Pancreas (tissue), 10 donors: ENCODE results near the gene SYNE4. TPM values are rescaled to one million over a fixed set of nuclear protein-coding genes. Genes with fewer than 3 reads are reported as not detected.

ENCODE experiments used
- ATAC-seq, 4 donors: fragments of 200-7000 bp; cut with Tn5 transposase; one replicate each; pipeline versions ENCODE4 v1.8.0 to v1.9.1; 2020; ENCODE audit warnings: mild to moderate bottlenecking in 4 of 4, moderate library complexity in 4 of 4
- DNase-seq, 6 donors: peaks; one replicate each; pipeline ENCODE4 v3.0.0-alpha.2; 2020
- FAIRE-seq: peaks from 2 replicates; lab custom pipeline; 2012; peaks lifted over from hg19 to GRCh38; lab: Jason Lieb, UNC
- H3K27ac ChIP-seq, 4 donors: fragments of 200-600 bp; sonication (generic); 1 replicate in 3 of 4; 2 replicates in 1 of 4; pipeline versions ENCODE4 v1.5.0 to v1.8.0; 2020
- H3K27me3 ChIP-seq, 4 donors: fragments of 200-600 bp; one replicate each; pipeline ENCODE4 v1.8.0; 2021
- H3K36me3 ChIP-seq, 3 donors: fragments of 200-600 bp; sonication (generic) in 1 of 3; one replicate each; pipeline versions ENCODE4 v1.5.0 to v1.8.0; 2020 to 2021
- H3K4me1 ChIP-seq, 3 donors: fragments of 200-600 bp; one replicate each; pipeline ENCODE4 v1.8.0; 2021
- H3K4me3 ChIP-seq, 4 donors: fragments of 200-600 bp; sonication (generic) in 2 of 4; one replicate each; pipeline versions ENCODE4 v1.5.0 to v1.8.0; 2020 to 2021
- H3K9me3 ChIP-seq, 4 donors: fragments of 200-600 bp; one replicate each; pipeline ENCODE4 v1.8.0; 2021
- CTCF ChIP-seq, 4 donors: fragments of 200-600 bp; sonication (generic) in 3 of 4; IDR thresholded peaks; one replicate each; pipeline versions ENCODE4 v1.5.0 to v1.8.0; 2021; ENCODE audit warnings: antibody characterized with exemption in 4 of 4
- WGBS, 2 donors: extraction: QIAGEN DNeasy Blood & Tissue Kit; methylation state at CpG; one replicate each; pipeline ENCODE4 v1.1.7; 2013; 5-methylcytosine and 5-hydroxymethylcytosine counted together
- intact Hi-C, 3 donors: fragments of 100-400 bp; cut with DNase I; formaldehyde crosslinking; loops; one replicate each; pipeline versions ENCODE4 v1.11.1 to v1.14.2; 2022
- polyA plus RNA-seq, 2 donors: library from polyadenylated mRNA; stranded (reverse); fragments of 200-250 nt; gene quantifications; one replicate each; pipeline ENCODE4 v1.2.3, GENCODE V29; 2013
- total RNA-seq, 6 donors: library from RNA; stranded (reverse); fragmentation: NEBNext Ultra II Directional in 4 of 6; extraction: Animal tissue kit (Norgen Biotek cat#: 25700) in 4 of 6; gene quantifications; one replicate each; pipeline versions ENCODE4 v1.2.1 to v1.2.4, GENCODE V29; 2021 to 2023
- donor health status: healthy with polysubstance abuse.
- donor health status: DM: no; HTN: no; CAD: no; lungs with moderate emphysema.
- donor health status: DM: no; HTN: no; CAD: no.
- donor health status: control.
- donor health status: control.
- donor health status: Bipolar disorder and iron deficiency.
- donor health status: DM: yes; HTN: yes; CAD: no.
- donor health status: DM: no; HTN: no; CAD: no.
- donor health status: DM: no; HTN: no; CAD: no.
- donor health status: DM: yes; HTN: yes; CAD: no.

SYNE4 gene
- total and polyA plus RNA-seq, 8 donors, result 2.6 to 14.3 (median 4.7) TPM

GRCh38 chr19:35995048-35995993 lies 13.3 kb downstream of the SYNE4 start, which contains the start of gene SDHAF1:
SDHAF1 (plus strand) TSS chr19:35995188; CDS start chr19:35995275, 87 bp downstream.
- Histone ChIP-seq H3K9me3 (no peaks in the 10 kb centered on the region), H3K4me1 (peaks cover 0 to 11% (median 4%) of the 10 kb centered on the region in 3 donors), H3K27ac (peak within 1 kb of the TSS; percentile 68 to 88 (median 77)), H3K27me3 (no peaks in the 10 kb centered on the region), H3K4me3 (peak within 1 kb of the TSS; percentile 71 to 99 (median 80)), H3K36me3 (no peaks in the 10 kb centered on the region)
- DNase-seq, result peak; percentile 97 to 99 (median 97)
- intact Hi-C loops, result no loop called here
- no peak for TF ChIP-seq CTCF (IDR thresholded peaks at IDR 0.05)
- 0 to 1% methylated on average over 82 to 97 of the region's 97 CpGs for WGBS, 2 donors
- ATAC-seq, result peak; percentile 95 to 98 (median 96)
- FAIRE-seq, result no peak

- Histone ChIP-seq H3K4me3 (peak overlapping the region; percentile 71 to 99 (median 80)), H3K27ac (no peak overlapping the region), H3K27me3 (no peaks in the 10 kb centered on the region), H3K4me1 (peaks cover 0 to 11% (median 2%) of the 10 kb centered on the region in 3 donors), H3K9me3 (no peaks in the 10 kb centered on the region), H3K36me3 (no peaks in the 10 kb centered on the region)
- WGBS, 2 donors, result 38 to 43% methylated on average over 49 of the region's 49 CpGs
- intact Hi-C loops, result no loop called here
- DNase-seq, result peak in 3 of 6 donors; percentile 38 to 78 (median 49)
- FAIRE-seq, result no peak
- no peak for TF ChIP-seq CTCF (IDR thresholded peaks at IDR 0.05)
- ATAC-seq, result peak in 1 of 4 donors; percentile 2
Observed at GRCh38 chr19:35993923-35994598, 14.6 kb downstream of the SYNE4 start.

GRCh38 chr19:35992907-35993765 lies 15.5 kb downstream of the SYNE4 start:
- TF ChIP-seq CTCF (IDR thresholded peaks at IDR 0.05), result no peak
- no peak overlapping the region for H3K27ac ChIP-seq
- ATAC-seq (no peak), DNase-seq (no peak), FAIRE-seq (no peak)
- no peaks in the 10 kb centered on the region for H3K36me3 ChIP-seq
- H3K9me3 ChIP-seq, result no peaks in the 10 kb centered on the region
- no peaks in the 10 kb centered on the region for H3K27me3 ChIP-seq
- intact Hi-C loops, result no loop called here
- H3K4me1 ChIP-seq, result peaks cover 0 to 11% (median 0%) of the 10 kb centered on the region in 3 donors
- WGBS, 2 donors, result 89 to 93% methylated on average over 8 of the region's 8 CpGs
- no peak overlapping the region for H3K4me3 ChIP-seq

- intact Hi-C loops, result no loop called here
- no peak for FAIRE-seq
- no peak for ATAC-seq
- H3K27me3 ChIP-seq, result no peaks in the 10 kb centered on the region
- H3K9me3 ChIP-seq, result no peaks in the 10 kb centered on the region
- no peak for DNase-seq
- 74 to 76% methylated on average over 7 of the region's 7 CpGs for WGBS, 2 donors
- H3K27ac ChIP-seq, result no peak overlapping the region
- no peaks in the 10 kb centered on the region for H3K36me3 ChIP-seq
- H3K4me3 ChIP-seq, result no peak overlapping the region
- TF ChIP-seq CTCF (IDR thresholded peaks at IDR 0.05), result no peak
- peaks cover 0 to 10% (median 0%) of the 10 kb centered on the region in 3 donors for H3K4me1 ChIP-seq
Observed at GRCh38 chr19:35991731-35992450, 16.7 kb downstream of the SYNE4 start.
